Right ventricle myocardium superior (tissue), 1 donor: ENCODE data around the gene GALNTL6. TPM values are rescaled to one million over a fixed set of nuclear protein-coding genes. Genes with fewer than 3 reads are reported as not detected.

Experiments used
- ATAC-seq: fragments of 200-7000 bp; cut with Tn5 transposase; one replicate; pipeline ENCODE4 v1.9.1; 2020; ENCODE audit warnings: mild to moderate bottlenecking; ENCODE audit not compliant: poor library complexity
- DNase-seq: peaks from one replicate; pipeline ENCODE4 v3.0.0-alpha.2; 2020
- intact Hi-C: fragments of 100-400 bp; cut with DNase I; formaldehyde crosslinking; loops from one replicate; pipeline ENCODE4 v1.11.2; 2022
- total RNA-seq: library from RNA; stranded (reverse); fragmentation: NEBNext Ultra II Directional; extraction: Animal tissue kit (Norgen Biotek cat#: 25700); gene quantifications from one replicate; pipeline ENCODE4 v1.2.1, GENCODE V29; 2021
- donor health status: DM: no; HTN: yes; CAD: no; lungs with severe emphysema.

Gene GALNTL6
- total RNA-seq, 1 donor from 2014 or later, result not detected

GRCh38 chr4:171978216-171978615 is 165.0 kb downstream of the GALNTL6 start:
- intact Hi-C loops, result no loop called here
- DNase-seq, result no peak
- no peak for ATAC-seq

DNA sequence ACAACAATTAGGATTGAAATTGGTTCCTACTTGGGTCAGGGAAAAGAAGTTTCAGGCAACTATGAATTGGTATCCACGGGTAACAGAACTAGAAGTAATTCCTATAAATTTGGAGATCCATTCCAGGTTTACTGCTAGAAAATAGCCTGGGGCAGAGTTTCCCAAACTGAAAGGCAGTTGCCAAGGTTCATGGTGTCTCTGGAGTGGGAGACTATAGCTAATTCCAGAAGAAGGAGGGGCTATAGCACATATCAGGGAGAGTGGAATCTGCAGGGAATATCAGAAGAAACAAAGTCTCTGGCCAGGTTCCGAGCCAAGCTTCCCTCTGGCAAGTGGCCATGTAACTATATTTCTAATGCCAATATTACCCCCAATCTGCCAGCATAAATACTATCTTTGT is 166.3 kb downstream of the GALNTL6 start:
- ATAC-seq, result no peak
- intact Hi-C loops, result no loop called here

GRCh38 chr4:171981185-171981584 is 168.0 kb downstream of the GALNTL6 start:
- DNase-seq (no peak), ATAC-seq (no peak)
- intact Hi-C loops, result no loop called here

More for the DNA sequence above, 166.3 kb downstream of the GALNTL6 start:
- no peak for DNase-seq

DNA sequence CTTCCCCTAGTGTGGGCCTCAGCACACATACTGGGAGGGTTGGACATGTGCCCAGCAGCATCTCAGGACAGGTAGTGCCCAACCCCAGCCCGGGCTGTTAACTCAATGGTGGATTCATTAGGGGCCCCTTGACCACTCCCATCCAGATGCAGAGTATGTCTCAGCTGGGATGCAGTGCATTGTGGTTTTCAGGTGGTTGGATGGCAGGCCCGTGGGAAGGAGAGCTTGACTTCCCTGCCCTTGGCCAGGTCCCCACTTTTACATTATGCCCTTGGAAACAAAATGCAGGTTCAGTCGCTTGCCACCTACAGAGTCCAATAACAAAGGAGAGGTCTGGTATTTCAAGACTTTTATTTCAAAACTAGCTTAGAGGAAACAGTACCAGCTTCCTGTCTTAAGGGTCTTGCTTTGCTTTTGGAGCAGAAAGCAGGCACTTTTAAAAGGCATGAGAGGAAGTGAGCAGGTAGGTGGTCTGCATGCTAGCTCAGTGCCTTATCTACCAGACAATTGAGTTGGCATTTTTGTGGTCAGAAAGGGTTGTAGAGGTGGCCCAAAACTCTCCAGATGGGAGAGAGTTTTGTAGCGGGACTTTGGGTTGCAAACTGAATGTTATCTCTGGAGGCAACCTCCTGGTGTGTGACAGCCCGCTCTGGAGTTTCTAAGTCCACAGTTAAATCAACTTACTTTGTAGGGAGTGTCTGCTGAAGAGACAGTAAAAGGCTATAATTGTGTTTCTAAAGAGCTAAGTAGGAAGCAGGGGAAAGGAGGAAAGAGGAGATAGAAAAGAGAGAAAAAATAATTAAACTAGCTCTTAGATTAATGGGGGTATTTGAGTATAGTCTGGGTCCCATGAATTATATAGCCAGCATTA is 171.0 kb downstream of the GALNTL6 start:
- ATAC-seq, result no peak
- DNase-seq, result no peak
- intact Hi-C loops, result no loop called here

DNA sequence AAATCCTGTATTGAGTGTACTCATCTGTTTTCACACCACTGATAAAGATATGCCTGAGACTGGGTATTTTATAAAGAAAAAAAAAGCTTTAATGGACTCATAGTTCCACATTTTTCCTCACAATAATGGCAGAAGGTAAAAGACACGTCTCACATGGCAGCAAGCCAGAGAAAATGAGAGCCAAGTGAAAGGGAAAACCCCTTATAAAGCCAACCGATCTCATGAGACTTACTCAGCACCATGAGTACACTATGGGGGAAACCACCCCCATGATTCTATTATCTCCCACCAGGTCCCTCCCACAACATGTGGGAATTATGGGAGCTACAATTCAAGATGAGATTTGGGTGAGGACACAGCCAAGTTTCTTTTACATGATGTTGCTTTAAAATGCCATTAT is 171.9 kb downstream of the GALNTL6 start:
- ATAC-seq, result no peak

GRCh38 chr4:171993247-171993646 is 180.0 kb downstream of the GALNTL6 start:
- DNase-seq (no peak), ATAC-seq (no peak)
- intact Hi-C loops, result no loop called here

More for the DNA sequence above, 171.9 kb downstream of the GALNTL6 start:
- no peak for DNase-seq
- intact Hi-C loops, result no loop called here

DNA sequence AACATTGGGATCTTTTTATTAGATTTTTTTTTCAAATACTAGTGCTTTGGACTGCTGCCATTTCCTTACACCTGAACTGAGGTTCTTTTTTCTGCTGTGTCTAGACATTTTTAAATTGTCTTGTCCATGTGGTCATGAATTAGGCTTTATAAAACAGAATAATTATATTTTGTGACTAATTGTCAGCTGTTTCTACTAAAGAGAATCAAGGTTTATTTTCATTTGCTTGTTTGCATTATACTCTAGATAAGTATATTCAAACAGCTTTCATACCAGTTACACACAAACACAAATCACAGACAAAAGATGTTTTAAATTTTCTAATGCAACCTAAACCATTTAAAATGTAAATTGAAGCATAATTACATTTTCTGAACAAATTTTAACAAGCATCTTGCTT is 194.7 kb downstream of the GALNTL6 start:
- no peak for DNase-seq
- no peak for ATAC-seq
- intact Hi-C loops, result no loop called here

DNA sequence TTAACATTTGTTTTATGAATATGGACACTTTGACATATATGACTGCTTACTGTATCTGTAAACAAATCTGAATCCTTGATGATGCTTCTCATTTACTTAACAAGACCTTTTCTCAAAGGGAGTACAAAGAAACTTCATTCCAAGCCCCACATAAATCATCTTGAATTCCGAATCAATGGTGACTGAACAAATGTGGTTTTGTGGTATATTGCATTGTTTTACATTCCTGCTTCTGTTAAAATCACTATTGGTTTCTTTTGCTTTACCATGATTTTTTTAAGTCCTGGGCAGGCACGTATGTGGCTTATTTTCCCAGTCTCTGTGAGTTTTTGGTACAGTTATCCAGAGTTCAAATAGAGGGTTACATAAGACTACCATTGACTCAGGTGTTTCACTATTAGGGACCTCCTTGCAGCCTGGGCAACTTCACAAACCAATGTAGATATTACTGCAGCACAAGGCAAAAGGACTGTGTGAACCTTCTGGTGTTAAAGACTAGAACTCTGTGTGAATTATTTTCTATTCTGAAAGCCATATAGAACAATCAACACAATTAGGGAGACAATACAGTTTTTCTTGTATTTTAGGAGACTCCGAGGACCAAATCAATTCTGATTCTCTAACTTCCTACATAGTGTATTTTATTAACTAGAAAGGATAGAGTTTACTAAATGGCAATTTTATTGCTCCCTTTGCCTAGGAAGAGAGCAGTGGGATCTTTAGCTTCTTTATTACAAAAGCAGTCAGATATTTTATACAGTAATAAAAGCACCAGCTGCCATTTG is 196.4 kb downstream of the GALNTL6 start:
- intact Hi-C loops, result no loop called here
- DNase-seq (no peak), ATAC-seq (no peak)

- ATAC-seq (no peak), DNase-seq (no peak)
- intact Hi-C loops, result no loop called here
Measured at GRCh38 chr4:172011196-172011595, 198.0 kb downstream of the GALNTL6 start.

- intact Hi-C loops, result no loop called here
- DNase-seq (no peak), ATAC-seq (no peak)
Measured at GRCh38 chr4:172018358-172018757, 205.2 kb downstream of the GALNTL6 start.

GRCh38 chr4:172035562-172035961 is 222.4 kb downstream of the GALNTL6 start:
- intact Hi-C loops, result no loop called here
- DNase-seq (no peak), ATAC-seq (no peak)

GRCh38 chr4:172040766-172041165 is 227.6 kb downstream of the GALNTL6 start:
- ATAC-seq, result no peak
- no peak for DNase-seq
- intact Hi-C loops, result no loop called here

DNA sequence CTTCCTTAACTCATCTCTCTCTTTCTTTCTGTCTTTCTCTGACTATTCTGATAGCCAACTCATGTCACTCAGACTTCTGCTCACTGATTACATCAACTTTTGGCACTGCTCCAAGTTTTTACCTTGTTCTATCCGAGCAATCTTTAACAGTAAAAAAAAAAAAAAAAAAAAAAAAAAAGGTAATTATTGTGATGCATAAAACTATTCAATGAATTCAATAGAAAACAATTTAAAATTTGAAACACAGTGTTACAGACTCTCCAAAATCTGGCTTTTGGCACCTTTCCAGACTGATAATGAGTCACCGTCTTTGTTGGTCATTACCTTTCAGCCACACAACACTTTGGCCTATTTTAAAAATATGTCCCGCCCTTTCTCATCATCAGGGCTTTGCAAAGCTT is 229.5 kb downstream of the GALNTL6 start:
- intact Hi-C loops, result no loop called here
- ATAC-seq (no peak), DNase-seq (no peak)

- intact Hi-C loops, result no loop called here
- ATAC-seq, result no peak
- no peak for DNase-seq
Measured at GRCh38 chr4:172045981-172046380, 232.8 kb downstream of the GALNTL6 start.

- ATAC-seq, result no peak
- no peak for DNase-seq
- intact Hi-C loops, result no loop called here
Measured at GRCh38 chr4:172048666-172049065, 235.5 kb downstream of the GALNTL6 start.

DNA sequence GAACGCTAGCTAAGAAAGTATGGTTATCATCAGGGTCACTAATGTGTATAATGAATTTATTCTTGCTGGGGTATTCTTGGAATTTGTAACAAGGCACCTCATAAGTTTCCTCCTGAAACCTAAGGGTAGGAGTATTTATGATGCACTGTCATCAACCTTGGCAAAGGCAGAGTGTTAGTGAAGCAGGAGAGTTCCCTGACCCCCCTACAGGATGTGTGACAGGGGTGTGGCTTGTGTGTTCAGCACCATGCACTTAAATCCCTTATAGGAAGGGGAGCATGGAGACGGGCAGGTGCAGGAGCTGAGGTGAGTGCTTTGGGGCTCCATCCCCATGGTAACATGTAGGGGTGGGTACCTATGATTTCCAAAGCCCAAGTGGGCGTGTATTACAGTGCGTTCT is 237.7 kb downstream of the GALNTL6 start:
- no peak for ATAC-seq
- intact Hi-C loops, result no loop called here

GRCh38 chr4:172055046-172055445 is 241.8 kb downstream of the GALNTL6 start:
- DNase-seq (no peak), ATAC-seq (no peak)
- intact Hi-C loops, result no loop called here

More for the DNA sequence above, 237.7 kb downstream of the GALNTL6 start:
- no peak for DNase-seq

DNA sequence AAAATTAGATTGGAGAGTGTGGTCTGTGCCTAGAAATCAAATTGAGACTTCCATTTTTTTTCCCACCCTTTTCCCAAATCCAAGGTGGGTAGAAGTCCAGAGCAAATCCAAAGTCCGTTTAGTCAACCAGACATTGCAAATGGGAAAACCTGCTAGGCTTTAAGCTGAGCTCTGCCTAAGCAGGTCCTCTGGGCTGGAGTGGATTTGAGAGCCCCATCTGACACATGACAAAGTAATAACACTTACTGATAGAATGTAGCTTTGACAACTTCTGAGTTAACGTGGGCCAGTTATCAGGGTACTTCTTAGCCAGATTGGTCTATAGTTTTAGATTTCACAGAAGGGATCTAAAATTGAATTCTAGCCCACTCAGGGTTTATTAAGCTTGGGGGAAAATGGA is 242.3 kb downstream of the GALNTL6 start:
- intact Hi-C loops, result no loop called here
- no peak for DNase-seq

DNA sequence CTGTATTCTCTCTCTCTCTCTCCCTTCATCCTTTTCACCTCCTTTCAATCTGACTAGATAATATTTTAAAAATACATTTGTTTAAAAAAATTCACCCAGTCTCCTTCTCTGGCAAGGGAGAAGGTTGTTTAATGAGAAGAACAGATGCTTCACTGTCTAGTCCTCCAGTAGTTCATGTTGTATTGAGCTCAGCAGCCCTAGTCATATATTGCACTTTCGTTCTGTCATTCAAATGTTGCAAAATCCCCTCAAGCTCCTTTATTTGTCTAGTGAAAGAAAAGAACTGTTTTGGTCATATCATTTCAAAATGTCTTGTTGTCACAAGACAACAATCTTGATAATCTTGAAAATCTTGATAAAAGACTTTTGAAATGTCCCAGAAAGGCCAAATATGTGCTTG is 248.0 kb downstream of the GALNTL6 start:
- ATAC-seq, result no peak
- intact Hi-C loops, result no loop called here
- no peak for DNase-seq

More for the DNA sequence above, 242.3 kb downstream of the GALNTL6 start:
- no peak for ATAC-seq

DNA sequence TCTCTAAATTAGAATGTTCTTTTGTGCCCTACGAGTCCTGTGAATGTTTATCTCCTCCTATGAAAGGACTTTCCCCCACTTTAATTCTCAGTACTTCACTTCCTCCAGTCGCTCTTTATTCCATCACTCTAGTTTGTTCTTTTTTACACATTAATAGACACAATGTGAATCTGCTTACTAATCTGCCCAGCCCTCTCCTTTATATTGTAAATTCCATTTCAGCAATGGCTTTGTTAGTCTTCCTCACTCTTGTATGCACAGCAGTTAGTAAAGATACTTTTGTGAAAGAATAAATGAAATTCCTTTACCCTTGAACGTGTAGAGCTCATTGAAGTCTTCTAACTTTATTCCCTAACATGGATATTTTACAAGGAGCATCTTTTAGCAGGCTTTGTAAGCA is 255.3 kb downstream of the GALNTL6 start:
- ATAC-seq (no peak), DNase-seq (no peak)
- intact Hi-C loops, result no loop called here
